K562 treated with DMSO at 1 percent for 48 hours (cell line): Measurements from ENCODE around the gene CCDC144A. TPM values are rescaled to one million over a fixed set of nuclear protein-coding genes. Genes with fewer than 3 reads are reported as not detected.

Experiments
- total RNA-seq: library from RNA; unstranded; fragments of 300-600 nt; gene quantifications from 2 replicates; pipeline ENCODE4 v1.2.3, GENCODE V29; 2022; ENCODE audit warnings: low replicate concordance; ENCODE audit errors: extremely low read depth

Gene CCDC144A, protein sequence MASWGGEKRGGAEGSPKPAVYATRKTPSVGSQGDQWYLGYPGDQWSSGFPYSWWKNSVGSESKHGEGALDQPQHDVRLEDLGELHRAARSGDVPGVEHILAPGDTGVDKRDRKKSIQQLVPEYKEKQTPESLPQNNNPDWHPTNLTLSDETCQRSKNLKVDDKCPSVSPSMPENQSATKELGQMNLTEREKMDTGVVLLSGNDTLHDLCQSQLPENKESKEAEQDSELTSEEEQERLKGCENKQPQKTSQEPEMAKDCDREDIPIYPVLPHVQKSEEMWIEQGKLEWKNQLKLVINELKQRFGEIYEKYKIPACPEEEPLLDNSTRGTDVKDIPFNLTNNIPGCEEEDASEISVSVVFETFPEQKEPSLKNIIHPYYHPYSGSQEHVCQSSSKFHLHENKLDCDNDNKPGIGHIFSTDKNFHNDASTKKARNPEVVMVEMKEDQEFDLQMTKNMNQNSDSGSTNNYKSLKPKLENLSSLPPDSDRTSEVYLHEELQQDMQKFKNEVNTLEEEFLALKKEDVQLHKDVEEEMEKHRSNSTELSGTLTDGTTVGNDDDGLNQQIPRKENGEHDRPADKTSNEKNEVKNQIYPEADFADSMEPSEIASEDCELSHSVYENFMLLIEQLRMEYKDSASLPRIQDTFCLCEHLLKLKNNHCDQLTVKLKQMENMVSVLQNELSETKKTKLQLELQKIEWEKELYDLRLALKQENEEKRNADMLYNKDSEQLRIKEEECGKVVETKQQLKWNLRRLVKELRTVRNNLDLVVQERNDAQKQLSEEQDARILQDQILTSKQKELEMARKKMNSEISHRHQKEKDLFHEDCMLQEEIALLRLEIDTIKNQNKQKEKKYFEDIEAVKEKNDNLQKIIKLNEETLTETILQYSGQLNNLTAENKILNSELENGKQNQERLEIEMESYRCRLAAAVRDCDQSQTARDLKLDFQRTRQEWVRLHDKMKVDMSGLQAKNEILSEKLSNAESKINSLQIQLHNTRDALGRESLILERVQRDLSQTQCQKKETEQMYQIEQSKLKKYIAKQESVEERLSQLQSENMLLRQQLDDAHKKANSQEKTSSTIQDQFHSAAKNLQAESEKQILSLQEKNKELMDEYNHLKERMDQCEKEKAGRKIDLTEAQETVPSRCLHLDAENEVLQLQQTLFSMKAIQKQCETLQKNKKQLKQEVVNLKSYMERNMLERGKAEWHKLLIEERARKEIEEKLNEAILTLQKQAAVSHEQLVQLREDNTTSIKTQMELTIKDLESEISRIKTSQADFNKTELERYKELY (N-terminal part only)
- not detected in 2 replicates for total RNA-seq

DNA sequence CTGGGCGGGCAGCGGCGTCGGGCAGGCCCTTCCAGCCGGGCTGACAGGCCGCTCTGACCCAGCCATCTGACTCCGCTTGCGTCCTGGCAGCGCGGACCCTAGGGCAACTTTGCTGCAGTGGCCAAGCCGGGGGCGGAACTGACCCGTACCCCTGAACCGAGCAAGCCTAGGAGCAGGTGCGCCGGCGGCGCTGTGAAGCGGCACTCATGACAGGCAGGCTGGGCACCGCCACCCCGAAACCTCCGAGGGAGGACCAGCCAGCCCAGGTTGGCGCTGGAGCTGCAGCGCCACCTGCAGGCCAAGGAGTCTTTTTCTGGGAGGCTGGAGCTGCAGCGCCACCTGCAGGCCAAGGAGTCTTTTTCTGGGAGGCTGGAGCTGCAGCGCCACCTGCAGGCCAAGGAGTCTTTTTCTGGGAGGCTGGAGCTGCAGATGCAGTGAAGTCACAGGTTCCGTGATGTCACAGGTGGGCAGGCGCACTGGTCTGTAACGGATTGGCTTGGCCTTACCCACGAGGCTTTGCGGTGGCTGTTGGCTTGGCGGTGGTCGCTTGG is at the start of gene CCDC144A:
Gene CCDC144A (plus strand): TSS at position 511 of the 551 bp plus-strand sequence. CDS start 160 bp downstream, outside the sequence.

DNA sequence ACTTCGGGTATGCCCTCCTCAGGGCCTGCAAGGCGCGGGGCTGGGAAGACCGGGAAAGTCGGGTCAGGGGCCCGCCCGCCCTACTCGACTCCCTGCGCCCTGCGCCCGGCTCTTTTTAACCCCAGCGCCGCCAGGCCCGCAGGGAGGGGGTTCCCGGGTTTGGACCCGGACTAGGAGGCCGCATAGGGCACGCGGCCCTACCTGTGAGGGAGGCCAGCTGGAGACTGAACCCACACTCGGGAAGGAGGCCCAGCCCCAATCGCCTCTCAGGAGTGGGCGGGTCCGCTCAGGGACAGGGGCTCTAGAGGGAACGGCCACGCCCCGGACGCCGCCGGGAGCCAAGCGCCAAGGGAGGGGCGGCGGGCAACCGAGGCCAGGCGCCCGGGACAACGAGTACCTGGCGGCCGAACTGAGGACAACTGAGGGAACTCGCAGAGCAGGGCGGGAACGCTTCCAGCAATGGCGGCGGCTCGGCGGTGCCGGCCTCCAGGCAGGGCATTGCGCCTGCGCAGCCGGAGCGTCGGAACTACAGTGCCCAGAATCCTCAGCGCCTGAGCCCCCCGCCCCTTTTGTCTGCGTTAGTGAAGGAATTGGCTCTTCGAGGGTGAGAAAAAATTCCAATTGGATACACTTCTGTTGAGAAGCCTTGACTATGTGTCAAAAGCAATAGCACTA is 36.5 kb upstream of the CCDC144A start, which contains the start of gene ZNF624:
Gene ZNF624 (minus strand): TSS at position 484 of the 675 bp plus-strand sequence.

Other genes with a start within 250 kb of the CCDC144A start
- gene LRRC75A, start 198.0 kb upstream of the CCDC144A start, total RNA-seq, result not detected in 2 replicates
- not detected in 2 replicates for gene ZNF287, start 121.0 kb upstream of the CCDC144A start, total RNA-seq
- gene ZNF624, start 36.4 kb upstream of the CCDC144A start, total RNA-seq, result not detected in 2 replicates